ENCODE results near the gene MTMR8.
"Not testable (repeated sequence)": the region's sequence is repeated elsewhere in the genome, so short reads cannot be mapped to it uniquely, and the experiment has no call there.

MTMR8 gene

GRCh38 chrX:64437218-64437617 is 42.0 kb upstream of the MTMR8 start:
- no peak for DNase-seq (ENCODE audit: low read depth in 1 of 2, low spot score in 1 of 2)
- Histone ChIP-seq H3K4me3 (replicated peaks; ENCODE audit: insufficient read depth, low read length) (no peak overlapping the region), H3K27ac (replicated peaks) (no peak overlapping the region), H3K27me3 (ENCODE audit: insufficient read depth, poor library complexity, severe bottlenecking) (no peaks in the 10 kb centered on the region)
- TF ChIP-seq POLR2AphosphoS5 (IDR thresholded peaks at IDR 0.05; ENCODE audit: low read depth) (no peak), SPI1 (IDR thresholded peaks at IDR 0.05; ENCODE audit: borderline replicate concordance, low read depth) (no peak), CTCF (IDR thresholded peaks at IDR 0.05; ENCODE audit: insufficient read depth, low read length) (no peak)

GRCh38 chrX:64428371-64428770 is 33.1 kb upstream of the MTMR8 start:
- DNase-seq (ENCODE audit: low read depth in 1 of 2, low spot score in 1 of 2) = no peak
- no peak for TF ChIP-seq CTCF (IDR thresholded peaks at IDR 0.05; ENCODE audit: insufficient read depth, low read length)
- TF ChIP-seq POLR2AphosphoS5 (IDR thresholded peaks at IDR 0.05; ENCODE audit: low read depth) = no peak
- no peak for TF ChIP-seq REST (IDR thresholded peaks at IDR 0.05; ENCODE audit: insufficient replicate concordance, low read depth)
- no peak for TF ChIP-seq SPI1 (IDR thresholded peaks at IDR 0.05; ENCODE audit: borderline replicate concordance, low read depth)
- TF ChIP-seq GABPA (IDR thresholded peaks at IDR 0.05; ENCODE audit: low read depth) = no peak
- no peaks in the 10 kb centered on the region for H3K27me3 ChIP-seq (ENCODE audit: insufficient read depth, poor library complexity, severe bottlenecking)
- H3K4me3 ChIP-seq (replicated peaks; ENCODE audit: insufficient read depth, low read length) = no peak overlapping the region
- H3K27ac ChIP-seq (replicated peaks) = no peak overlapping the region

GRCh38 chrX:64427787-64428186 is 32.5 kb upstream of the MTMR8 start:
- Histone ChIP-seq H3K27me3 (ENCODE audit: insufficient read depth, poor library complexity, severe bottlenecking) (no peaks in the 10 kb centered on the region), H3K27ac (replicated peaks) (no peak overlapping the region), H3K4me3 (replicated peaks; ENCODE audit: insufficient read depth, low read length) (no peak overlapping the region)
- TF ChIP-seq GABPA (IDR thresholded peaks at IDR 0.05; ENCODE audit: low read depth) (no peak), SPI1 (IDR thresholded peaks at IDR 0.05; ENCODE audit: borderline replicate concordance, low read depth) (no peak), REST (IDR thresholded peaks at IDR 0.05; ENCODE audit: insufficient replicate concordance, low read depth) (no peak), CTCF (IDR thresholded peaks at IDR 0.05; ENCODE audit: insufficient read depth, low read length) (no peak), POLR2AphosphoS5 (IDR thresholded peaks at IDR 0.05; ENCODE audit: low read depth) (no peak)
- DNase-seq (ENCODE audit: low read depth in 1 of 2, low spot score in 1 of 2) = no peak

- no peak for DNase-seq (ENCODE audit: low read depth in 1 of 2, low spot score in 1 of 2)
- Histone ChIP-seq H3K27me3 (ENCODE audit: insufficient read depth, poor library complexity, severe bottlenecking) (no peaks in the 10 kb centered on the region), H3K27ac (replicated peaks) (no peak overlapping the region), H3K4me3 (replicated peaks; ENCODE audit: insufficient read depth, low read length) (no peak overlapping the region)
- TF ChIP-seq GABPA (IDR thresholded peaks at IDR 0.05; ENCODE audit: low read depth) (no peak), SPI1 (IDR thresholded peaks at IDR 0.05; ENCODE audit: borderline replicate concordance, low read depth) (no peak), POLR2AphosphoS5 (IDR thresholded peaks at IDR 0.05; ENCODE audit: low read depth) (no peak), CTCF (IDR thresholded peaks at IDR 0.05; ENCODE audit: insufficient read depth, low read length) (no peak), REST (IDR thresholded peaks at IDR 0.05; ENCODE audit: insufficient replicate concordance, low read depth) (no peak)
Measured at GRCh38 chrX:64427281-64427680, 32.0 kb upstream of the MTMR8 start.

GRCh38 chrX:64409730-64410129 is 14.5 kb upstream of the MTMR8 start:
- H3K4me3 ChIP-seq (replicated peaks; ENCODE audit: insufficient read depth, low read length); DNase-seq (ENCODE audit: low read depth in 1 of 2, low spot score in 1 of 2); H3K27me3 ChIP-seq (ENCODE audit: insufficient read depth, poor library complexity, severe bottlenecking); H3K27ac ChIP-seq (replicated peaks): not testable (repeated sequence)

Measured in HL-60 (cell line).